NOMO-1 treated with dmso at 0.1 percent for 144 hours (cell line): Measurements from ENCODE around the gene EXTL2.
"Not testable (repeated sequence)": the region's sequence is repeated elsewhere in the genome, so short reads cannot be mapped to it uniquely, and the experiment has no call there.

Source experiments
- DNase-seq: peaks from one replicate; lab custom pipeline; 2025; ENCODE audit not compliant: unreplicated experiment; lab: John Stamatoyannopoulos, UW

The EXTL2 gene, protein sequence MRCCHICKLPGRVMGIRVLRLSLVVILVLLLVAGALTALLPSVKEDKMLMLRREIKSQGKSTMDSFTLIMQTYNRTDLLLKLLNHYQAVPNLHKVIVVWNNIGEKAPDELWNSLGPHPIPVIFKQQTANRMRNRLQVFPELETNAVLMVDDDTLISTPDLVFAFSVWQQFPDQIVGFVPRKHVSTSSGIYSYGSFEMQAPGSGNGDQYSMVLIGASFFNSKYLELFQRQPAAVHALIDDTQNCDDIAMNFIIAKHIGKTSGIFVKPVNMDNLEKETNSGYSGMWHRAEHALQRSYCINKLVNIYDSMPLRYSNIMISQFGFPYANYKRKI

GRCh38 chr1:100894603-100895539, at the start of gene EXTL2:
TSS of gene EXTL2 (minus strand) at chr1:100894842. CDS start at chr1:100888757, 6,085 bp downstream.
- peak; percentile 35 for DNase-seq

DNA sequence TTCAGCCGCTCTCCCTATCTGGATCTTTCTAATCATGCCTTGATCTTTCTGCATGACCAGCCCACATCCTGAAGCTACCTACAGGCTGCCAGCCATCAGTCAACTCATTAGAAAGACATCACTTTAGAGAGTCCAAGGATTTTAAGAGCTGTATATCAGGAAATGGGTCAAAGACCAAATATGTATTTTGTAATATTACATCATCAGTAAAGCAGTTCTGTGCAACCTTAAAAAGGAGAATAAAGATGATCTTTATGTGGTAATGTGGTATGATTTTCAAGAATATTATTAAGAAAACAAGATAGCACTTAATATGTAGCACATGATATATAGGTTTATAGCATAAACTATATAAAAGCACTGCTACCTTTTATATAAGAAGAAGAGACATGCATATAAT, 48.9 kb upstream of the EXTL2 start:
- DNase-seq, result no peak

DNA sequence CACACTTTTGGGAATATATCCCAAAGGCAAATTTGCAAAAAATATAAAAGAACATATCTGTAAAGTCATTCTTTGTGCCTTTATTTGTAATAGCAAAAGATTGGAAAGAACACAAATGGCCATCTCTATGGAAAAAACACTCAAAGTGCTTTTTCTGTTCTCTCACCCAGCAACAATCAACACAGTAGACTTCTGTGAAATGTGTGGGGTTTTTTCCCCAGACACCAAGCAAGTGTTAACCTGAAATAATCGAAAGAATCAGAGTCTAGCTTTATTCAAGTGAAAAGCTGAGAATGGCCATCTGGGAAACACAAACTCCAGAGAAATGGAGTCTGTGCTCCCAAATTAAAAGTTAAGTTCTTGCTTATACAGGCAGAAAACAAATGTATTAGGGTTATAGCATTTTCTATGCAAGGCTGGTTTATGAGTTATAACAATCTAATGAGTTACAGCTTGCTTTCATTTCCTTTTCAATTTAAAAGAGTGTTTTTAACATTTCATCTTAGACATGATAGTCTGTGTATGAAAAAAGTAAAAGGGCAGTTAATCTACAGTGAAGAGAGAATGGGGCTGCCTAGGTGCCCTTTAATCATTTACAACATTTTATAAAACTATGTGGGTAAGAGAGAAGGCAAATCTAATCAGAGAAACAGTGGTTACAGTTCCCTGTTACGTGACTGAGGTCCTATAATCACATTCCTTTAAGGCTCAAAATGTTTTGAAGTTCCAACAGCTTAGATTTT, 47.8 kb upstream of the EXTL2 start:
- no peak for DNase-seq

DNA sequence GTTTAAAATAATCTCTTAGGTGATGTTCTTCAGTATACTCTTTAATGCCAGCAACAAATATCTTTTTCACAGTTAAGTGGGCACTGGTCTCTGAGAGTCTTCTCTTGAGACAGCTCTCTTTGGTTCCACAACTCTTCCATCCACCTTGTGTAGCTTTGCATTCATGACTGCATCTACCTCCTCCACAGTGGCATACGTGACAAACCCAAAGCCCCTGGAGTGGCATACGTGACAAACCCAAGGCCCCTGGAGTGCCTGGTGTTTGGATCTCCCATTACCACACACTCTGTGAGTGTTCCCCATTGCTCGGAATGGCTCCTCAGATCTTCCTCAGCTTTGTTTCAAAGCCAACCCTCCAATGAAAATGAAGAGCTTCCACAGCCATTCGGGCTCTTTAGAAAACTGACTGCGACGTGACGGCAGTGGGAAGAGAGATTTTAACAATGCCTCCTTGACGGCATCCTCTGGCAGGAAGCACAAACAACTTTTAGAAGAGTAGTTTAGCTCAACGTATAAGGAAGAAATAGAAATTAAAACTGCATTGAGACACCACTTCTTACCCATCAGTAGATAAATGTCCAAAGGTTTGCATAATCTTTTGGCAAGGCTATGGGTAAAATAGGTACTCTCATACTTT, 47.1 kb upstream of the EXTL2 start:
- no peak for DNase-seq

- no peak for DNase-seq
Measured at GRCh38 chr1:100941098-100941527, 46.5 kb upstream of the EXTL2 start.

GRCh38 chr1:100936194-100936967, 41.7 kb upstream of the EXTL2 start:
- peak; percentile 38 for DNase-seq

DNA sequence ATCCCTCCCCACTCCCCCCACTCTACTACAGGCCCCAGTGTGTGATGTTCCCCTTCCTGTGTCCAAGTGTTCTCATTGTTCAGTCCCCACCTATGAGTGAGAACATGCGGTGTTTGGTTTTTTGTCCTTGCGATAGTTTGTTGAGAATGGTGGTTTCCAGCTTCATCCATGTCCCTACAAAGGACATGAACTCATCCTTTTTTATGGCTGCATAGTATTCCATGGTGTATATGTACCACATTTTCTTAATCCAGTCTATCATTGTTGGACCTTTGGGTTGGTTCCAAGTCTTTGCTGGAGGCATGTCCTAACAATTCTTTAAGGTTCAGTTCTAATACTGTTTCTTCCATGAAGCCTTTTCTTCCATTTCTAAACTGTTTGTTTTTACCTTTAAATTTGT, 38.9 kb upstream of the EXTL2 start:
- not testable (repeated sequence) for DNase-seq

- DNase-seq, result no peak
Measured at GRCh38 chr1:100931716-100932115, 37.1 kb upstream of the EXTL2 start.

DNA sequence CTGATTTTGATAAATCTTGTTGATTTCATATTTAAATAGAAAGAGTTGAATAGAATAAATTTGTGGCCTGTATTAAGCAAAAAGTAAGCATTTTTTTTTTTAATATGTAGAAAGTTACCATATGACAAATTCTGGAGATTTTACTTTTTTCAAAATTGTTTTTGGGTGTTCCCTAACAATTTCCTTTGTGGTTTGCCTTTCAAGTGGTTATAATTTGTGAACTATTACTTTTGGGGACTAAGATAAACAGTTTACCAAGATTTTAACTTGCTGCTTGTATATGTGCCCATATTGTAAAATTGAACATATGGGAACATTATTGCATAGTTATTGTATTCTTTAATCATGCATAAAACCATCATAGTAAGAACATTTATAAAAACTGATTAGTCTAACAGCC, 35.9 kb upstream of the EXTL2 start:
- no peak for DNase-seq

- no peak for DNase-seq
Measured at GRCh38 chr1:100928128-100928527, 33.5 kb upstream of the EXTL2 start.

DNA sequence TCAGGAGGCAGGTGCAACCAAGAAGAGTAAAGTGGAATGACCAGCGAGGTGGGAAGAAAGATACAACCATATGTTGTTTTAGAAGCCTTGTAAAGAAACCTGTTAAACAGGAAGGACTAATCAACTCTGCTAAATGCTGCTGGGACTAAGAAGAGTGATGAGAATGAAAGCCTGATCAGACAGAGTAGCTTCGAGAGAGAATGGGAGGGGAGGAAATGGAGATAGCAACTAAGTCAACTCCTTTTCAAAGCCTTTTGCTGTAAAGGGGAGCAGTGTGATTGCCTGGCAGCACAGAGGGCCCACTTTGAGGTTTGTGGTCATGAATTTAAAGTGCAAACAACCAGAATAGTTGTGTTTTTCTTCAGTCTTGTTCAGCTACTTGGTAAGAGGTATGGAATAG, 32.6 kb upstream of the EXTL2 start:
- DNase-seq, result no peak

- no peak for DNase-seq
Measured at GRCh38 chr1:100926240-100926639, 31.6 kb upstream of the EXTL2 start.

- no peak for DNase-seq
Measured at GRCh38 chr1:100924991-100925390, 30.3 kb upstream of the EXTL2 start.

DNA sequence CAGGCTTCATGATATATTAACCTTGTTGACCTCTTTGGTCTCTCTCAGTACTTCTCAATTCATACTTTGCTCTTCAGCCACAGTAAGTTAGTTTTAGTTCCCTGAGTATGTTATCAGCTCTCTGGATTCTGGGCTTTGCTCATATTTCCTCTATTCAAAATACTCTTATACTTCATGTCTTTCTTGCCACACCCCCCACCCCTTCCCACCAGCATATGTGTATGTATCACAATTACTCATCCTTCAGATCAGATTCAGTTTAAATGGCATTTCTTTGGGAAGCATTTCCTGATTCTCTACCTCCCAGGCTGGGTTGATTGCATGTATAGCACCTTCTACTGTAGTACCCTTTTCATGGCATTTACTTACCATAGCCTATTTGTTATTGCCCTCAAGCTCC, 29.6 kb upstream of the EXTL2 start:
- no peak for DNase-seq

DNA sequence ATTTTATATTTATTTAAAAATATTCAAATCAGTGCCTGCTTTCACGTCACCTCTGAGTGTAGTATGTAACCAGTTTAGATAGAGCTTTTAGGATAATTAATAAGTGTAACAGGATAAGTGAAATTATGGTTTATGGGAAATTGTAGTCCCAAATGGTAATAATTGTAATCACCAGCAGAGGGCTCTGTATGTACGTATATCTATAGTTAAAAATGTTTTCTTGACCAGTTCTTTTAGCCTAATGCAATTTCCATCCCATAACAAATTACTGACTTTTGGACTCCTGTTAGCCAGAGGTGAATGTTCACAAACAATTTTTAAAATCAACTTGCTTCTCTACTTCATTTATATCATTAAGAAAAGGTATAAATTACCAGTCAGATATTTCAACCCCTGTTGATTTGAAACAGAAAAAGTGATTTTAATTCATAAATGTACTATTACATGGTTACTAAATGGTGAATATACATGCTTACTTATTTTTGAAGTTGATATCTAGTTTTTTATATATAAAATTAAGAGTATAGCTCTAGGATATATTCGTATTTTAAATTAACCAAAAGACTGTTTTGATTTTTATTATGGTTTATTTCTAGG, 26.6 kb upstream of the EXTL2 start:
- no peak for DNase-seq

DNA sequence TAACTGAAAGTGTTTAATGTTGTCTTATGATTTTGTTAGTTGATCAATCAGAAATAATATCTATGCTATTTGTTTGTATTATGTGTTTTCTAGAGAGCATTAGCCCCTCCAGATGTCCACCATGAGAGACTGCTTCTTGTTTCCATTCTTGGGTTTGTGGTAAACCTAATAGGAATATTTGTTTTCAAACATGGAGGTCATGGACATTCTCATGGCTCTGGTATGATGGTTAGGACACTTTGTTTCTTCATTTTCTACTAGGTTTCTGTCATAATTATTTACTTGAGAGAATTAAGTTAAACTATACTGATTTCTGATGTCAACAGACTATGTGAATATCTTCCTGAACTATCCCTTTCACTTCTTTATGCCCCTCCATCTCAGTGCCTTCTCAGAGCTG, 17.4 kb upstream of the EXTL2 start:
- no peak for DNase-seq

DNA sequence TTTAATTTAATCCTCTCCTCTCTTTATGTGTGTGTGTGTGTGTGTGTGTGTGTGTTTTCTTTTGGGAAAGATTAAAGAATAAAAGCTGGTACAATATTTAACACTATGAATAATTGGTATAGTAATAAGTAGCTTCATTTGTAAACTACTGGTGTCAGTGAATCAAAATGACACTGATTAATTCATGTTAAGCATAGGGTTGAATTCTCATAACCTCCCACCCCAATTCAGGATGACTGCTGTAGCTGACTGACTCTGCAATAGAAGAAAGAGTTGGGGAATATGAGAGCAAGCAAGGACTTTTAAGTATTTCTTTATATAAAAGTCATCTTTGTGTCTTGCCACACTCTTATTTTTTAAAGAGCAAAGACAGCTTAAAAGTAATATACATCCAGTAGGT, 14.4 kb upstream of the EXTL2 start:
- DNase-seq, result no peak

GRCh38 chr1:100907887-100908286, 13.2 kb upstream of the EXTL2 start:
- no peak for DNase-seq

- DNase-seq, result no peak
Measured at GRCh38 chr1:100905181-100905580, 10.5 kb upstream of the EXTL2 start.

DNA sequence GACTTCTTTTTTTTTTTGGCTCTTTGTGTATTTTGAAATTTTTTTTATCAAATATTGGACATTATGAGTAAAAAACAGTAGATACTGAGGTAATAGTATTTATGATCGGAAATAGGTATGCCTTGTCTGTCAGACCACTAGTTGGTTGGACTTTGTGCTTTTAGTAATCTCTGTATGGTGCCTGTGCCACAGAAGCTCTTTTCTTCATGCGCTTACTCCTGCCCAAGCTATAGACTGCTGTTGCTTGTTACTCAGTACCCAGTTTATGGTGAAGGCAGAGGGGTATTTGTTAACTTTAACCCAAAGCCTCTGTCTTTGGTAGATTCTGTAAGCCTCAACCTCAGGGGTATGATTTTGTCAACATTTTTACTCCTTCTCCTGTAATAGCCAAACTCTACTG, 9.9 kb upstream of the EXTL2 start:
- DNase-seq, result no peak
